ENCODE measurements around the gene SPINK14.

Gene SPINK14

GRCh38 chr5:148147415-148147814 is 20.9 kb upstream of the SPINK14 start:
- ATAC-seq, result no peak
- no peak for TF ChIP-seq TSHZ2 (CRISPR knock-in tag; IDR thresholded peaks at IDR 0.05)
- TF ChIP-seq OSR1 (CRISPR knock-in tag; IDR thresholded peaks at IDR 0.05), result no peak
- no peak for TF ChIP-seq ZFP3 (CRISPR knock-in tag; IDR thresholded peaks at IDR 0.05)
- no peak for TF ChIP-seq ESRRG (CRISPR knock-in tag; IDR thresholded peaks at IDR 0.05)
- no peak for TF ChIP-seq PATZ1 (CRISPR knock-in tag; IDR thresholded peaks at IDR 0.05; ENCODE audit: borderline replicate concordance)
- TF ChIP-seq ISL1 (CRISPR knock-in tag; IDR thresholded peaks at IDR 0.05), result no peak

GRCh38 chr5:148151872-148152271 is 16.5 kb upstream of the SPINK14 start:
- ATAC-seq, result no peak
- TF ChIP-seq CSRNP3 (CRISPR knock-in tag; IDR thresholded peaks at IDR 0.05) (no peak), RARB (CRISPR knock-in tag; IDR thresholded peaks at IDR 0.05) (no peak), ZFP3 (CRISPR knock-in tag; IDR thresholded peaks at IDR 0.05) (no peak), PPARA (CRISPR knock-in tag; IDR thresholded peaks at IDR 0.05; ENCODE audit: borderline replicate concordance) (no peak), CREB5 (CRISPR knock-in tag; IDR thresholded peaks at IDR 0.05; ENCODE audit: low read depth) (no peak), SNAI2 (CRISPR knock-in tag; IDR thresholded peaks at IDR 0.05) (no peak)

- TF ChIP-seq ZNF565 (CRISPR knock-in tag; conservative IDR thresholded peaks at IDR 0.05; ENCODE audit: low read depth) (no peak), TSHZ2 (CRISPR knock-in tag; IDR thresholded peaks at IDR 0.05) (no peak), SNAI2 (CRISPR knock-in tag; IDR thresholded peaks at IDR 0.05) (no peak), ZC3H10 (CRISPR knock-in tag; IDR thresholded peaks at IDR 0.05) (no peak), PPARA (CRISPR knock-in tag; IDR thresholded peaks at IDR 0.05; ENCODE audit: borderline replicate concordance) (no peak), TOX (CRISPR knock-in tag; IDR thresholded peaks at IDR 0.05; ENCODE audit: borderline replicate concordance) (no peak), ZFP30 (CRISPR knock-in tag; IDR thresholded peaks at IDR 0.05) (no peak), GLIS3 (CRISPR knock-in tag; IDR thresholded peaks at IDR 0.05) (no peak), TCF4 (CRISPR knock-in tag; IDR thresholded peaks at IDR 0.05; ENCODE audit: borderline replicate concordance) (no peak), RARB (CRISPR knock-in tag; IDR thresholded peaks at IDR 0.05) (no peak), CSDC2 (CRISPR knock-in tag; IDR thresholded peaks at IDR 0.05) (no peak), ZNF70 (CRISPR knock-in tag; IDR thresholded peaks at IDR 0.05) (no peak), ESRRG (CRISPR knock-in tag; IDR thresholded peaks at IDR 0.05) (no peak), PATZ1 (CRISPR knock-in tag; IDR thresholded peaks at IDR 0.05; ENCODE audit: borderline replicate concordance) (no peak), ISL1 (CRISPR knock-in tag; IDR thresholded peaks at IDR 0.05) (no peak), ZFP3 (CRISPR knock-in tag; IDR thresholded peaks at IDR 0.05) (no peak), OSR1 (CRISPR knock-in tag; IDR thresholded peaks at IDR 0.05) (no peak)
- ATAC-seq, result no peak
Observed at GRCh38 chr5:148152781-148153180, 15.6 kb upstream of the SPINK14 start.

All from SK-N-SH treated with all-trans-retinoic acid at 6 μM for 48 hours (cell line).